HEK293 (cell line): ENCODE results near the gene CAMK2G.

Experiments
- GLI4 ChIP-seq: fragments of 450-650 bp; formaldehyde crosslinking; IDR thresholded peaks from 2 replicates; pipeline ENCODE4 v1.5.1; 2016; ENCODE audit warnings: missing biosample characterization, missing genetic modification characterization
- GLIS1 ChIP-seq: fragments of 450-650 bp; formaldehyde crosslinking; IDR thresholded peaks from 2 replicates; pipeline ENCODE4 v1.5.1; 2016; ENCODE audit warnings: missing biosample characterization, missing genetic modification characterization
- HOXD13 ChIP-seq: sonication (generic); formaldehyde crosslinking; IDR thresholded peaks from 2 replicates; pipeline ENCODE4 v1.8.0; 2022; ENCODE audit warnings: missing genetic modification reagents, borderline replicate concordance
- KLF10 ChIP-seq: fragments of 450-650 bp; IDR thresholded peaks from 2 replicates; pipeline ENCODE4 v1.5.1; 2018; ENCODE audit warnings: missing biosample characterization, mild to moderate bottlenecking, missing genetic modification characterization
- KLF16 ChIP-seq: fragments of 450-650 bp; formaldehyde crosslinking; IDR thresholded peaks from 2 replicates; pipeline ENCODE4 v1.5.1; 2017; ENCODE audit warnings: missing biosample characterization, missing genetic modification characterization
- PRDM10 ChIP-seq: fragments of 450-650 bp; formaldehyde crosslinking; IDR thresholded peaks from 2 replicates; pipeline ENCODE4 v1.5.1; 2016; ENCODE audit warnings: missing biosample characterization, missing genetic modification characterization
- PRDM6 ChIP-seq: fragments of 450-650 bp; formaldehyde crosslinking; IDR thresholded peaks from 2 replicates; pipeline ENCODE4 v1.5.1; 2017; ENCODE audit warnings: missing biosample characterization, missing genetic modification characterization
- SP7 ChIP-seq: fragments of 450-650 bp; formaldehyde crosslinking; IDR thresholded peaks from 2 replicates; pipeline ENCODE4 v1.5.1; 2016; ENCODE audit warnings: missing biosample characterization, missing genetic modification characterization
- ZNF112 ChIP-seq: fragments of 450-650 bp; formaldehyde crosslinking; IDR thresholded peaks from 2 replicates; pipeline ENCODE4 v1.5.0; 2017; ENCODE audit warnings: missing biosample characterization, missing genetic modification characterization
- ZNF148 ChIP-seq: fragments of 450-650 bp; formaldehyde crosslinking; IDR thresholded peaks from 2 replicates; pipeline ENCODE4 v1.5.0; 2017; ENCODE audit warnings: missing biosample characterization, missing genetic modification characterization, borderline replicate concordance
- ZNF157 ChIP-seq: fragments of 450-650 bp; formaldehyde crosslinking; IDR thresholded peaks from 2 replicates; pipeline ENCODE4 v1.5.1; 2016; ENCODE audit warnings: missing biosample characterization, missing genetic modification characterization
- ZNF398 ChIP-seq: fragments of 450-650 bp; formaldehyde crosslinking; IDR thresholded peaks from 2 replicates; pipeline ENCODE4 v1.5.1; 2017; ENCODE audit warnings: missing biosample characterization, missing genetic modification characterization
- ZNF423 ChIP-seq: fragments of 450-650 bp; formaldehyde crosslinking; IDR thresholded peaks from 2 replicates; pipeline ENCODE4 v1.5.1; 2016; ENCODE audit warnings: missing biosample characterization, missing genetic modification characterization
- ZNF426 ChIP-seq: fragments of 450-650 bp; formaldehyde crosslinking; IDR thresholded peaks from 2 replicates; pipeline ENCODE4 v1.5.1; 2017; ENCODE audit warnings: missing biosample characterization, missing genetic modification characterization, mild to moderate bottlenecking, inconsistent platforms, moderate library complexity
- ZNF449 ChIP-seq: fragments of 450-650 bp; formaldehyde crosslinking; IDR thresholded peaks from 2 replicates; pipeline ENCODE4 v1.5.1; 2017; ENCODE audit warnings: missing biosample characterization, mild to moderate bottlenecking, missing genetic modification characterization, moderate library complexity
- ZNF558 ChIP-seq: fragments of 450-650 bp; formaldehyde crosslinking; IDR thresholded peaks from 2 replicates; pipeline ENCODE4 v1.5.1; 2016; ENCODE audit warnings: missing biosample characterization, missing genetic modification characterization
- ZNF626 ChIP-seq: fragments of 450-650 bp; sonication (Bioruptor Pico); formaldehyde crosslinking; IDR thresholded peaks from 2 replicates; pipeline ENCODE4 v1.5.1; 2018; ENCODE audit warnings: missing biosample characterization, missing genetic modification characterization, inconsistent platforms
- ZNF707 ChIP-seq: fragments of 450-650 bp; formaldehyde crosslinking; IDR thresholded peaks from 2 replicates; pipeline ENCODE4 v1.5.1; 2016; ENCODE audit warnings: missing biosample characterization, missing genetic modification characterization
- ZNF830 ChIP-seq: fragments of 450-650 bp; IDR thresholded peaks from 2 replicates; pipeline ENCODE4 v1.5.0; 2018; ENCODE audit warnings: missing biosample characterization, missing genetic modification characterization, low read depth, mild to moderate bottlenecking, moderate library complexity
- TF ChIP-seq, protein P1 (sequence below): fragments of 450-650 bp; formaldehyde crosslinking; IDR thresholded peaks from 2 replicates; pipeline ENCODE4 v1.5.1; 2016; ENCODE audit warnings: missing biosample characterization, missing genetic modification characterization
- TF ChIP-seq, protein P2 (sequence below): fragments of 450-650 bp; formaldehyde crosslinking; IDR thresholded peaks from 2 replicates; pipeline ENCODE4; 2016; ENCODE audit warnings: missing biosample characterization, missing genetic modification characterization
- TF ChIP-seq, protein P3 (sequence below): fragments of 450-650 bp; formaldehyde crosslinking; IDR thresholded peaks from 2 replicates; pipeline ENCODE4 v1.5.1; 2016; ENCODE audit warnings: missing biosample characterization, missing genetic modification characterization

Gene CAMK2G

DNA sequence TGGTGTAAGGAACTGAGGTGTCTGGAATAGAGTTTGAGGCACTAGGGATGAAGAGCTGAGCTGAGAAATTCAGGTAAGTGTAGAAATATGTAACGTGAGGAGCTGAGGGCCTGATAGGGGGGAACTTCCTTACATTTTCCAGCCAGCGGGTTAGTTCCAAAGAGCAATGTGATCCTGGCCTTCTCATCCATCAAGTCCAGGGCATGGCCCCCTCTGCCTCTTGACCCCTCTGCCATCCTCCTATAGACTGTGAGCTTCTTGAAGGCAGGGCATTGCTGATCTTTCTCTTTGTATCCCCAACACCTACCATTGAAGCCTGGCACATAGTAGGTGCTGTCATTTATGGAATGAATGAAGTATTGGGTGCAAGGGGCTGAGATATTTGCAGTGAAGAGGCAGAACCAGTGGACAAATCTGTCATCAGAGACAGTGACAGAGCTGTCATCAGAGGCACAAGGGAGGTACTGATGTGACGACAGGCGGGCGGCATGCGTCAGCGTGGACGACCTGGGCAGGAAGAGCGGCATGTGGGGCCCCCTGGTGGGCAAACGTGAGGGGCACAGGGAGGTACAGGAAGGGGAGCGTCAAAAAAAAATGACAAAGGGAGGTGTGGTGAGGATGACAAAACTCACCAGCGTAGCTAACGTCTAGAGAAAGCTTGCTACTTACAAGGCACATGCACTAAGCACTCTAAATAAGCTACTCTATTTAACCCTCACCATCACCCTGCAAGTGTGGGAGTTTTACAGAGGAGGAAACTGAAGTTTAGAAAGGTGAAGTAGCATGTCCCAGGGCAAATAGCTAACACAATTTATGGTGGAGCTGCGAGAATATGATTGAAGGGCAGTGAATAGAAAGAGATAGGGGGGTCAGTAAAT is 5.2 kb upstream of the CAMK2G start (continued):
- no peak for TF ChIP-seq PRDM6 (tag by site-specific recombination)
- no peak for TF ChIP-seq ZNF148 (tag by site-specific recombination)
- TF ChIP-seq ZNF426 (tag by site-specific recombination): no peak
- TF ChIP-seq SP7 (tag by site-specific recombination): peak; percentile 88
- TF ChIP-seq ZNF423 (tag by site-specific recombination): no peak
- peak; percentile 56 for TF ChIP-seq GLIS1
- TF ChIP-seq KLF10 (tag by site-specific recombination): 0 out of 2 replicates have a peak, but pooled peaks have one; percentile 52
- TF ChIP-seq ZNF112 (tag by site-specific recombination): no peak
- no peak; the same call in 1 of the 2 replicates for TF ChIP-seq KLF16 (tag by site-specific recombination)
- TF ChIP-seq, protein P1, sequence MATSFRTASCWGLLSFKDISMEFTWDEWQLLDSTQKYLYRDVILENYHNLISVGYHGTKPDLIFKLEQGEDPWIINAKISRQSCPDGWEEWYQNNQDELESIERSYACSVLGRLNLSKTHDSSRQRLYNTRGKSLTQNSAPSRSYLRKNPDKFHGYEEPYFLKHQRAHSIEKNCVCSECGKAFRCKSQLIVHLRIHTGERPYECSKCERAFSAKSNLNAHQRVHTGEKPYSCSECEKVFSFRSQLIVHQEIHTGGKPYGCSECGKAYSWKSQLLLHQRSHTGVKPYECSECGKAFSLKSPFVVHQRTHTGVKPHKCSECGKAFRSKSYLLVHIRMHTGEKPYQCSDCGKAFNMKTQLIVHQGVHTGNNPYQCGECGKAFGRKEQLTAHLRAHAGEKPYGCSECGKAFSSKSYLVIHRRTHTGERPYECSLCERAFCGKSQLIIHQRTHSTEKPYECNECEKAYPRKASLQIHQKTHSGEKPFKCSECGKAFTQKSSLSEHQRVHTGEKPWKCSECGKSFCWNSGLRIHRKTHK (tag by site-specific recombination): no peak
- TF ChIP-seq ZNF398 (tag by site-specific recombination): no peak
- no peak for TF ChIP-seq ZNF449 (tag by site-specific recombination)
- TF ChIP-seq ZNF707: no peak
- no peak for TF ChIP-seq ZNF830 (tag by site-specific recombination)
- no peak for TF ChIP-seq ZNF558
- no peak for TF ChIP-seq GLI4 (tag by site-specific recombination)
- TF ChIP-seq ZNF157: no peak
- TF ChIP-seq PRDM10 (tag by site-specific recombination): peak; percentile 45; the same call in 1 of the 2 replicates
- no peak for TF ChIP-seq ZNF626 (tag by site-specific recombination)
- no peak for TF ChIP-seq HOXD13 (CRISPR knock-in tag)
- TF ChIP-seq, protein P2, sequence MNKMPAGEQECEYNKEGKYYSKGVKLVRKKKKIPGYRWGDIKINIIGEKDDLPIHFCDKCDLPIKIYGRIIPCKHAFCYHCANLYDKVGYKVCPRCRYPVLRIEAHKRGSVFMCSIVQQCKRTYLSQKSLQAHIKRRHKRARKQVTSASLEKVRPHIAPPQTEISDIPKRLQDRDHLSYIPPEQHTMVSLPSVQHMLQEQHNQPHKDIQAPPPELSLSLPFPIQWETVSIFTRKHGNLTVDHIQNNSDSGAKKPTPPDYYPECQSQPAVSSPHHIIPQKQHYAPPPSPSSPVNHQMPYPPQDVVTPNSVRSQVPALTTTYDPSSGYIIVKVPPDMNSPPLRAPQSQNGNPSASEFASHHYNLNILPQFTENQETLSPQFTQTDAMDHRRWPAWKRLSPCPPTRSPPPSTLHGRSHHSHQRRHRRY: no peak
- TF ChIP-seq, protein P3, sequence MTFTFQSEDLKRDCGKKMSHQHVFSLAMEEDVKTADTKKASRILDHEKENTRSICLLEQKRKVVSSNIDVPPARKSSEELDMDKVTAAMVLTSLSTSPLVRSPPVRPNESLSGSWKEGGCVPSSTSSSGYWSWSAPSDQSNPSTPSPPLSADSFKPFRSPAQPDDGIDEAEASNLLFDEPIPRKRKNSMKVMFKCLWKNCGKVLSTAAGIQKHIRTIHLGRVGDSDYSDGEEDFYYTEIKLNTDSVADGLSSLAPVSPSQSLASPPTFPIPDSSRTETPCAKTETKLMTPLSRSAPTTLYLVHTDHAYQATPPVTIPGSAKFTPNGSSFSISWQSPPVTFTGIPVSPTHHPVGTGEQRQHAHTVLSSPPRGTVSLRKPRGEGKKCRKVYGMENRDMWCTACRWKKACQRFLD (tag by site-specific recombination): no peak
